Left cardiac atrium (tissue), 4 donors: ENCODE measurements around the gene MKI67. TPM values are rescaled to one million over a fixed set of nuclear protein-coding genes. Genes with fewer than 3 reads are reported as not detected.
A peak's percentile ranks its signal among the peaks of the same experiment; 100 is the strongest.

Source experiments
- ATAC-seq, 2 donors: fragments of 200-7000 bp; cut with Tn5 transposase; one replicate each; pipeline ENCODE4 v1.9.1; 2020; ENCODE audit warnings: mild to moderate bottlenecking in 2 of 2, moderate library complexity in 2 of 2
- DNase-seq: peaks from one replicate; pipeline ENCODE4 v3.0.0-alpha.2; 2020
- intact Hi-C, 2 donors: fragments of 100-400 bp; cut with DNase I; formaldehyde crosslinking; loops; one replicate each; pipeline versions ENCODE4 v1.14.1 to v1.15.1; 2022 to 2023
- total RNA-seq, 2 donors: library from RNA; stranded (reverse); fragmentation: NEBNext Ultra II Directional; extraction: Animal tissue kit (Norgen Biotek cat#: 25700); gene quantifications; one replicate each; pipeline ENCODE4 v1.2.1, GENCODE V29; 2021
- donor health status: DM: no; HTN: yes; CAD: no.
- donor health status: DM: no; HTN: yes; CAD: no; lungs with severe emphysema.
- donor health status: DM: yes; HTN: yes; CAD: no.
- donor health status: Dilated cardiomyopathy.

MKI67 gene
- total RNA-seq, 2 donors from 2014 or later: 0.50 to 2.7 TPM

DNA sequence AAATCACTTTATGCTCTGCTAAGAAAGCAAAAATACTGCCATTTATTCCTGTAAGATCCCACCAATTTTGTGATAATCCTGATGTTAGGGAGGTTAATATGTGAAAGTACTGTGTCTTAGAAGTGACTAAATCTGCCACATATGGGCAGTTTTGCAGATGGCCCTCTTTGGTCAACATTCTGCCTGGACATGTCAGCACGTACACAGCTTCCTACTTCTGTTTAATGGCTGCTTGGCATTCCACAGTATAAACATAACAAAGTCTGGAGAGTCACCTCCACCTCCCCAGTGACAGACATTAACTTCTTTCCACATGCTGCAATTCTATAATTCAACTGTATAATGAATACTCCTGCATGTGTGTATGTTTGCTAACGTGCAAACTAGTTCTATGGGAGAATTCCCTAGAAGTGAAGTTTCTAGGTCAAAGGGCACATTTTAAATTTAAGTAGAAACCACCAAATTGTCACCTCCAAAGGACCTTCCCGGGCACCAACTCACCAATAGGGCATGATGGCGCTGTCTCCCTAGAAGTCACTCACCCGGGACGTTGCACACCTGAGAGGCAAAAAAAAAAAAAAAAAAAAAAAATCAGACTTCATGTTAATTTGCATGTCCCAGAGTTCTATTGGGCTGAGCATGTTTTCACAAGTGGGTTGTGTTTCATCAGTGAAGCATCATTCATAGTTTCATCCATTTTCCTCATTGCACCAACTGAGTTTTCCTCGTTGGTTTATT is 38.9 kb downstream of the MKI67 start:
- DNase-seq (no peak), ATAC-seq (no peak)
- intact Hi-C loops: no loop called here

- DNase-seq (no peak), ATAC-seq (peak in 1 of 2 donors; percentile 33)
- intact Hi-C loops: no loop called here
Observed at GRCh38 chr10:128086003-128086863, 40.0 kb downstream of the MKI67 start.

GRCh38 chr10:128084991-128085390 is 41.2 kb downstream of the MKI67 start:
- intact Hi-C loops: no loop called here
- DNase-seq: no peak
- no peak for ATAC-seq

- no peak for DNase-seq
- intact Hi-C loops: no loop called here
- ATAC-seq: no peak
Observed at GRCh38 chr10:128084364-128084763, 41.9 kb downstream of the MKI67 start.

DNA sequence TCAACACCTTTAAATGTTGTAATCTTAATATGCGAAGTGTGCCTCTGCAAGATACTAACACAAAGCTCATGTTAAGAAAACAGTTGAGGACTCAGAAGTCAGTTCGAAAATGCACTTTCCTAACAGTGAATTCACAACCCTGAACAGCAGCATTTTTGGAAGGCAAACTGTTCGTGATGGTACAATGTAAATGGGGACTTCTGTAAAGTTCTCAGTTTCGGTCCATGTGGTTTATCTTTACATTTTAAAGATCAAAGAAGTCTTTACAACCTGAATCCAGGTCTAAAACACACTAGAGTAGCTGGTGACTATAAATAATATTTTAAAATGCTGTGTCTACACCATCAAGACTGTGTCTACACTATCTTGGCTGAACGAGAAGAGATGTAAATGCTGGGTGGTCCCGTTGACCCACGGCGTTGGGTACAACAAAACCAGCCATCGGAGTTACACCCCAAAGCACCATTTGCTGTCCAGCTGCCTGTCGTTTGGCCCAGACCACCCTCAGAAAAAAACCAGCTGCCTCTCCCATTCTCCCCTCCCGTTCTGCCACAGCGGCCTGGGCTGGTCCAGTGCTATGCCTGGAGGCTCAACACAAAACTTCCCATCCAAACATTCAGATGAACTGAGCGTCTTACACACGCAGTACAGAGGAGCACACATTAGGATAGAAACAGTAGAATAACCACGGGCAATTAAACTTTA is 42.9 kb downstream of the MKI67 start:
- intact Hi-C loops: no loop called here
- ATAC-seq (no peak), DNase-seq (no peak)

DNA sequence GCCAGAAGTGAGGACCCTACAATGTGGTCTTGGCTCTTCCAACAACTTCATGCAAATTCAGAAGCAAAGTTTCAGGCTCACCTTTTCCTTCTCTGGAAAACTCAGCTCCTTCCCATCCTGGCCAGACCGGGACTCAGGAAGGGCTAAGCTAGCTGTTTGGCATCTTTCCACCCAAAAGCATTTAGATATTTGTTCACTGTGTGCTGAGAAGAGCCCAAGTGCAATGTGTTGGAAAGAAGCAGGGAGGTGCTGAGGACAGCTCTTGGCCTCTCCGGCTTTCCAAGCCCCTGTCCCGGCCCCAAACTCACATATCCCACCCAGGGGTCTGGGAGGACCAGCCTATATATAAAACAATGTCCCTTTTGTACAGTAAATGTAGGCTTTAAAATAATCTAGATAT is 44.5 kb downstream of the MKI67 start:
- ATAC-seq (no peak), DNase-seq (no peak)
- intact Hi-C loops: no loop called here

- intact Hi-C loops: no loop called here
- DNase-seq (no peak), ATAC-seq (no peak)
Observed at GRCh38 chr10:128081222-128081621, 45.0 kb downstream of the MKI67 start.

DNA sequence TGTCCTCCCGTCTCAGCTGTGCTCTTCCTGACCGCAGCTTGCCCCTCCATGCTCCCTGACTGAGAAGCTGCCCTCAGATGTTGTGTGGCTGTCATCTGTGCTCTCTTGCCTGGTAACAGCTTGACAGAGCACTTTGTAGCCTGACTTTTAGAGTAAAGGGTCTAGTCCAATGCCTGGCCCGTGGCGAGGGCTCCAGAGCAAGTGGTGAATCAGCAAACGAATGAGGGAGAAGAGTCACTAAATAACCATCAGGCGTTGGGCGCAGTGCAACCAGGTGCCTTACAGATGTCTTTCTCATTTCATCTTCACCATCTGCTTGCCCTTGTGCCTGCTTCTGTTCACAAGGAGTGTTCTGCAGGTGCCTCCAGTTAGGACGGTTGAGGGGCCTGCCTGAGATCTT is 45.6 kb downstream of the MKI67 start:
- ATAC-seq (no peak), DNase-seq (no peak)
- intact Hi-C loops: no loop called here

DNA sequence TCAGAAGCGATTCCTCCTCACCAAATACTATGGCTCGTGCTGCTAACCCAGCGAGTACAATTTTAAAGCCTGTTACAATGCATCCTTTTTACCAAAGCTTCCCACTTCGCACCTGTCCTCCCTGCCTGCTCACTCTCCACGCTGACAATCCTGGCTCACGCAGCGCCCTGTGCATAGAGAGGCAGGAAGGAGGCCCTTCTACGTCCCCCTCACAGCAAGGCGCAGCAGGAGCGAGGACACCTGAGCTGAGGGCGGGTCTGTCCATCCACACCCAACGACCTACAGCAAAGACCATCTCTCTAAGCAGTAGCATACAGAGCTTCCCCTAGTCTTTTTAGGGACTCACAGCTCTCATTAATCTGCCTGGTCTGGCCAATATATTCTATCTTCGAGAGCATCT is 46.0 kb downstream of the MKI67 start:
- intact Hi-C loops: no loop called here
- no peak for DNase-seq
- ATAC-seq: no peak

DNA sequence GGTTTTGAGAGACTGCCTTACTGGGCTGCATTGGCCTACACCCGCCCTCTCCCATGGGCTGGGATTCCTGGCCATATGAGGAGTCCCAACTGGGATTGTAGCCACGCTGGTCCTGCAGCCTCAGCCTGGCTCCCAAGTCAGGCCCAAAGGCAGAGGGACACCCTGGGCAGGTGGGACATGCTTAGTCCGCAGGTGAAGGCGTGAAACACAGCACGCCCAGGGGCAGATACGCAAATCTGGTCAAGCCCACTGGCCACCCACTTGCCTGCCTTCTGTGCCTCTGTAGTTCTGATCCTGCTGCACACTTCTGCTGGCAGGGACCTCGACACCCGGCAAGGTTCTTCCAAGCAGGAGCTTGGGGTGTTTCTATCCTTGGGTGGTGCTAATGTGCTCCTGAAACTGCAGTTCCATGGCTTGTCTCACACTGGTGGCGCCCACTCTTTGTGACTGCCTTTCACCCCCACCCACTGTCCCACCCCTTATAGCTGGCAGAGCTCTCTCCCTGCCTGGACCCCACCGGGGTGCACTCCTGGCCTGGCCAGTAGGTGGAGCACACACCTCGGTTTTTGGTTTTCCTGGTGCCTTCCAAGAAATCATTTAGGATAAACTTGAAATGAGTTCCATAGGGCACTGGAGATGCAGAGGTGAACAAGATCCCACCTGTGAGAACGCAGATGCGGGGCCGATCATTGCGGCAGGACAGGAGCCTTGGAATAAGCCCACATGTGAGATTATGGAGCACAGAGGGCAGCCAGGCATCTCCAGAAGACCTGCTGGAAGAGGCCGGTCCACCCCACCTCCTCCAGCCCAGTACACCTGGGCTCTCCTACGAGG is 47.9 kb downstream of the MKI67 start:
- intact Hi-C loops: no loop called here
- no peak for DNase-seq
- ATAC-seq: peak; percentile 44 to 55

GRCh38 chr10:128077155-128077875 is 48.9 kb downstream of the MKI67 start:
- DNase-seq (no peak), ATAC-seq (peak in 1 of 2 donors; percentile 10)
- intact Hi-C loops: no loop called here

- ATAC-seq: no peak
- no peak for DNase-seq
- intact Hi-C loops: no loop called here
Observed at GRCh38 chr10:128074589-128074988, 51.6 kb downstream of the MKI67 start.

DNA sequence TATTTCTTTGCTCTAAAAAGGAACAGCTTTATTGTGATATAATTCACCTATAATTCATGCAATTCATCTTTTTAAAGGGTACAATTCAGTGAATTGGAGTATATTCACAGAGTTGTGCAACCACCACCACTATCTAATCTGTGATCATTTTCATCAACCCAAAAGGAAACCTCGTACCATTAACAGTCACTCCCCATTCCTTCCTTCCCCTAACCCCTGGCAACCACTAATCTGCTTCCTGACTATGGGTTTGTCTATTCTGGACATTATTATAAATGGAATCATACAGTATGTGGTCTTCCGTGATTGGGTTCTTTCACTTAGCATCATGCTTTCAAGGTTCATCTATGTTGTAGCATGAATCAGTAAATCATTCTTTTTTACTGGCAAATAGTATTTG is 52.3 kb downstream of the MKI67 start:
- no peak for DNase-seq
- ATAC-seq: no peak
- intact Hi-C loops: no loop called here

DNA sequence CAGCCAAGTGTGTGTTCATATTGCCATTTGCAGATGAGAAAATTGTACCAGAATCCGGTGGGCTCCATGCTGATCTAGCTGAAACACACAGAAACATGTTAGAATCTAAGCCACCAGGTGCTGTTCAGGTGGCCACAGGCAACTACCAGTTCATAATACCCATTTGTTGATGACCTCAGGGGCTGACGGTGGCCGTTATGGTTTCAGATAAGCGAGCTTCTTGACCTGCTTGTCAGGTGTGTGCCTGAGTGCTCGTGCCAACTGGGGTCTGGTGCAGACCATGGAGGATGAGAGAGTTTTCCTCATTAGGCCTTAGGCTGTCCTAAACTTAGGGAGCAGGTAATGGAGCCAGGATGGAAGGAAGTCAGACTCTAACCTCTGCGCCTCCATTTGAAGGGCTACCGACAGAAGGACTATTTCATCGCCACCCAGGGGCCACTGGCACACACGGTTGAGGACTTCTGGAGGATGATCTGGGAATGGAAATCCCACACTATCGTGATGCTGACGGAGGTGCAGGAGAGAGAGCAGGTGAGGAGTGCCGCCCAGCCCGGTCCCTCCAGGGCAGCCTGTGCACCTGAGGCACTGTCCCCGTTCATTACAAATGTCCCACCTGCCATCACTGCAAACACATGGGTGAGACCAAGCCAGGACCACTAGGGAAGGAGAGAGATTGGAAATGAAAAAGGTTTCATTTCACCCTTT is 53.1 kb downstream of the MKI67 start:
- intact Hi-C loops: no loop called here
- no peak for DNase-seq
- no peak for ATAC-seq

DNA sequence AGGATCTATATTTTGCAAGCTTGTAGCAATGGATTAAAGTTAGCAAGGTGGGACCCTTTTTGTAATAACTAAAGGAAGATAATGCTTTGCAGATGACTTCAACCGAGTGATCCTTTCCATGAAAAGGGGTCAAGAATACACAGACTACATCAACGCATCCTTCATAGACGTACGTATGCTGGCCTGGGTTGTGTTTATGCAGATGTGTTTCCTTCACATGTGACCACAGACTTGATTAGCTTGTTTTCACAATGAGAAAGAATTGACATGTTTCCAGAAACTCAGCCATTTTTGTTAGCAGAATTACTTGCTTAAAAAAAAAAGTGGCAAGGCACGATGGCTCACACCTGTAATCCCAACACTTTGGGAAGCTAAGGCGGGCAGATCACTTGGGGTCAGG is 54.2 kb downstream of the MKI67 start:
- ATAC-seq: no peak
- no peak for DNase-seq
- intact Hi-C loops: no loop called here

DNA sequence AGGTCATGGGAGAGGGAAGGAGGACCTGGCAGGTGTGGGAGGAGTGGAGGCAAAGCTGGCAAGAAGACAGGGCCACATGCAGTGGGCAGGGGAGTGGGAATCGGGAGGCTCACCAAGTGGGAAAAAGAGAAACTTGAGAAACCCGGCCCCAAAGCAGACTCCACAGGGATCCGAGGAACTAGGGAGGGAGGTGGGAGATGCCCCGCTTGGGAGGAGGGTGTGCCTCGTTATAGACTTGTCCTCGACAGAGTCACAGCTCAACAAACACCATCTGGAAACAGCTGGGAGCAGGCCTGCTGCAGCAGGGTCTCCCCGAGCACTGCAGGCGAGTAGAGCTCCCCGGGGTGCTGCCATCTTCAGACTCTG is 54.8 kb downstream of the MKI67 start:
- ATAC-seq: no peak
- intact Hi-C loops: no loop called here
- no peak for DNase-seq

DNA sequence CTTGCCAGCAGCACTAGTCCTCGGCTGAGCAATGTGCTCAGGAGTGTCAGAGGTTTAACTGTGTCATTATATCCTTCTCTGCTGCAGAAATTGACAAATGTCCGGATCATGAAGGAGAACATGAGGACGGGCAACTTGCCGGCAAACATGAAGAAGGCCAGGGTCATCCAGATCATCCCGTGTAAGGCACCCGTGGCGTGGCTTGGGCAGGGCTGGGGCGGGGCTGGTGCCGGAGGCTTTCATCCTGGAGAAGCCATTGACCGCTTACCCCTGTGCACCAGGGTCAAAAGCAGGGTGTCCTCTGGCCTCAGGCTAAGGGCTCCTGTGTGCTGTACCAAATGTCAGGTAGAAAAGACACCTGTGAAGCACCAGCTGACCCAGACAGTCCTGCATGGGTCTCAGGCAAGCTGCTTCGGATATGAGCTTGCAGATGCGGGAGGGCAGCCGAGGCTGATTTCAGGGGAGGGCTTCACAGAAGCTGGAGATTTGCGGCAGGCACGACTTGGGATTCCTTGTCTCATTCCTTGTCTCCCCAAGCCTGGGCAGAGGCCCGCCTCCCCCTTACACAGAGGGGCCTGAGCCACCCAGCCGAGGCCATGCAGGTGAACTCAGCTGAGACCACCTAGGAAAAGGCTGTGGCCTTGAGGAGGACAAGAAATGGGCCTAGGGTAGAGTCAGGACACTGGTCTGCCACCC is 55.4 kb downstream of the MKI67 start:
- ATAC-seq: no peak
- DNase-seq: no peak
- intact Hi-C loops: no loop called here

DNA sequence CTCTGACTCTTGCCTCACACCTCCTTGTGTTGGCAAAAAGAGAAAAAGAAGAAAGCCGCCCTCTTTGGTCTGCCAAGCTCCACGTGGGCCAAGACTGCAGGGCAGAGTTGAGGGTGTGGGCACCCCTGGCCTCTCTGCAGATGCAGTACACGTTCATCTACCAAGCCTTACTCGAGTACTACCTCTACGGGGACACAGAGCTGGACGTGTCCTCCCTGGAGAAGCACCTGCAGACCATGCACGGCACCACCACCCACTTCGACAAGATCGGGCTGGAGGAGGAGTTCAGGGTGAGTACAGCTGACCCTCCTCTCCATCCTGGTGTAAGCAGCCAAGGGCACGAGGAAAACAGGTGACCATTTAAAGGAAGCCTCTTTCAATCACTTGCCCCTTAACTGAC is 56.1 kb downstream of the MKI67 start:
- ATAC-seq (no peak), DNase-seq (no peak)
- intact Hi-C loops: no loop called here
